HL-60/S4 treated with retinoic acid at 250 ng/mL for 4 days and 3 days (cell line): ENCODE measurements around the gene NFATC2.
"Not testable (repeated sequence)": the region's sequence is repeated elsewhere in the genome, so short reads cannot be mapped to it uniquely, and the experiment has no call there.

Source experiments
- in situ Hi-C: fragments of 300-500 bp; cut with MboI; formaldehyde crosslinking; loops from 2 replicates; pipeline ENCODE4 v1.7.0; 2022; ENCODE audit warnings: low sequenced_read_pairs

Gene NFATC2

DNA sequence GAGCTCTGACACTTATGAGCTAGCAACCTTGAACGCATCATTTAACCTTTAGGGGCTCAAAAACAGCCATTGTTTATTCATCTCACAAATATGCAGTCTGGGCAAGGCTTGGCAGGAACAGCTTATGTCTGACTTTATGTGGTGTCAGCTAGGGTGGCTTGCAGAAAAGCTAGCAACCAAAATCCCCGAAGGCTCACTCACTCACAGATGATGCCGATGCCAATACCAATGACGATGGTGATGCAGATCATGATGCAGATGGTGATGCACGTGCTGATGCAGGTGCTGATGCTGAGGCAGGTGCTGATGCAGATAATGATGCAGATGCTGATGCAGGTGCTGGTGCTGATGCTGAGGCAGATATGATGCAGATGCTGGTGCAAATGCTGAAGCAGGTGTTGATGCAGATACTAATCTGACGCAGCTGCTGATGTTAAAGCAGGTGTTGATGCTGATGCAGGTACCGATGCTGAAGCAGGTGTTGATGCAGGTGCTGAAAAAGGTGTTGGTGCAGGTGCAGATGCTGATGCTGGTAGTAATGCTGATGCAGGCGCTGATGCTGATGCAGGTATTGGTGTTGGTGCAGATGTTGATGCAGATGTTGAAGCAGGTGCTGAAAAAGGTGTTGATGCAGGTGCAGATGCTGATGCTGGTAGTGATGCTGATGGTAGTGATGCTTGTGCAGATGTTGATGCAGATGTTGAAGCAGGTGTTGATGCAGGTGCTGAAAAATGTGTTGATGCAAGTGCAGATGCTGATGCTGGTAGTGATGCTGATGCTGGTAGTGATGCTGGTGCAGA lies 195.6 kb downstream of the NFATC2 start:
- in situ Hi-C loops = no loop called here

DNA sequence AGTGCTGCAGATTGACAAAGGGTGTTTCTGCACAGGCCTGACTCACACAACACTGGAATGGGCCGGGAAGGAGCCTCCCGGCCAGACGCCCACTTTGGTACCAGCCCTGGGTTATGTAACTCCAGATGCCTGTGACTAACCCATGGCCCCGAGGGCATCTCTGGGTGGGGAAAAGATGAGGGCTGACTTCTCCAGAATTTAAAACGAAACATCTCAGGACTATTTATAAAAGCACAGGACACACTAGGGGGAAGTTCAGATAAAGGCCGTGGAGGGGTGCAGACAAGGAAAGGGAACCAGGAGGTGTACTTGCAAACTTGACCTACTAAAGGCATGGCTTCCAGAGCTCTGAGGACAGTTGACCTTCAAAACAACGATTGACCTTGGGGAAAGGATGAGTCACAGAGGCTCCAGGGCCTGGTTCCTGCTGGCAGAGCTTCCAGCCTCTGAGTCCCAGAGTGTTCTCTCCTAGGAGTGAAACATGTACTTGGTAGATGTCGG lies 196.9 kb downstream of the NFATC2 start:
- in situ Hi-C loops = no loop called here

DNA sequence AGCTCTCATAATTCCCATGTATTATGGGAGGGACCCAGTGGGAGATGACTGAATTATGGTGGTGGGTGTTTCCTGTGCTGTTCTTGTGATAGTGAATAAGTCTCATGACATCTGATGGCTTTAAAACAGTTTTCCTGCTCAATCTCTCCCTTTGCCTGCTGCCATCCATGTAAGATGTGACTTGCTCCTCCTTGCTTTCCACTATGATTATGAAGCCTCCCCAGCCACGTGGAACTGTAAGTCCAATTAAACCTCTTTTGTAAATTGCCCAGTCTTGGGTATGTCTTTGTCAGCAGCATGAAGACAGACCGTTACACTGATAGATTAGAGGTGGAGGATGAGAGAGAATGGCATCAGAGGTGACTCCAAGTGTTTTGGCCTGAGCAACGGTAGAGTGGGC lies 198.7 kb downstream of the NFATC2 start:
- in situ Hi-C loops = not testable (repeated sequence)

DNA sequence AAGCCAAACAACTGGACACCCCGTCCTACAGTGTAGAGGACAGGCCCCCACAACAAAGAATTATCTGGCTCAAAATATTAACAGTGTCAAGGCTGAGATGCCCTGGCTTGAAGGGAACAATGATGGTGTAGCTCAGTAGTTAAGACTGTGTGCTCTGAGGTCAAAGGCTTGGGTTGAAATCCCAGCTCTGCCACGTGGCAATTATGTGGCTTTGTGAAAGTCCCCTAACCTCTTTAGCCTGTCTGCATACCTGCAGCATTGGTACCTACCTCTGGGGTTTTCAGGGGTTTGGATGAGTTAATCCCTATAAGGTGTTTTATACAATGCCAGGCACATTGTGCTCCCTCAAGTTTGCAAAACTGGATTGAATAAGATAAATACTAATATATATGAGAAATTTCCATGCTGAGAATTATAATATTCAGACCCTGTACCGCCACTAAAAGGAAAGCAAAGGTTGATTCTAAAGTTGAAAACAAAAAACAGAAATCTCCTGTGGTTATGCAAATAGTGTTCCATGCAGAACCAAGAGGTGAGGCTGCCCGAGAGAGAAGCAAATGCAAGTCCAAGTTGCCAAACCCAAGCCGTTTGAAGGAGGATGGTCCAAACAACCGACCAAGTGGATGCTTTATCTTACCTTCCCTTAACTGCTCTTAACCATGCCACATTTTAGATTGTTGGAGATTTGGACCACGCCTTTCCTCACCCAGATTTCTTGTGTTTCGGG lies 199.8 kb downstream of the NFATC2 start:
- in situ Hi-C loops = no loop called here

DNA sequence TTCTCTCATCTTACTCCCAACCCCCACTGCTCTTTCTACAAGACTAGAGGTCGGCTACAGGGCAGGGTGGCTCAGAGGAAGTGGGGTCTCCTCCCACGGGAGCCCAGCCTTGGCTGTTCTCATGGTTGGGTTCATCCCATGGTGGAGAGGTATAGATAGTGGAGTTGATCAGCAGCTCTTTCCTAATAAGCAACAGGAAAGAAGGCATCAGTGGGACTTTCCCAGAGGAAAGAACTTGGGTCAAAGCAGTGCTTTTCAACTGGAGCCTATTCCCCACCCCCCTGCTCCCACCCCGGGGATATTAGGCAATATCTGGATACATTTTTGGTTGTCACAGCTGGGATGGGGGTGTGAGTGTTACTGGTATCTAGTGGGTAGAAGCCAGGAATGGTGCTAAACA lies 200.9 kb downstream of the NFATC2 start:
- in situ Hi-C loops = no loop called here

DNA sequence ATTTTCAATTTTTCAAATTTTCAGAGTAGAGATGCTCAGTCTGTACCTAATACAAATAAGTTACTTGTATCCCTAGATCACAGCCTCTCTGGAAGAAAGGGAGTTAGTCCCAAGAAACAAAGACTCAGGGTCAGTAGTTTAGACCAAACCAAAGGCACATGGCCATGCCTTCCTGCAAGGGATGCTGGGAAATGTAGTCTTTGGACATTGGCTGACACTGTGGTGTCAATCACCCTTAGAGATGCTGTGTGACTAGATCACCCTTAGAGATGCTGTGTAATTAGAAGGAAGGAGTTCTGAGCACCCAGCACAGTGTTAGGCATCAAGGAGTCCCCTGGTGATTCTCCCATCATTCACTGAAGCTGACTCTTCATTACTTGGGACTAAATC lies 202.1 kb downstream of the NFATC2 start:
- in situ Hi-C loops = no loop called here

GRCh38 chr20:51339721-51340450 lies 202.6 kb downstream of the NFATC2 start:
- in situ Hi-C loops = no loop called here

DNA sequence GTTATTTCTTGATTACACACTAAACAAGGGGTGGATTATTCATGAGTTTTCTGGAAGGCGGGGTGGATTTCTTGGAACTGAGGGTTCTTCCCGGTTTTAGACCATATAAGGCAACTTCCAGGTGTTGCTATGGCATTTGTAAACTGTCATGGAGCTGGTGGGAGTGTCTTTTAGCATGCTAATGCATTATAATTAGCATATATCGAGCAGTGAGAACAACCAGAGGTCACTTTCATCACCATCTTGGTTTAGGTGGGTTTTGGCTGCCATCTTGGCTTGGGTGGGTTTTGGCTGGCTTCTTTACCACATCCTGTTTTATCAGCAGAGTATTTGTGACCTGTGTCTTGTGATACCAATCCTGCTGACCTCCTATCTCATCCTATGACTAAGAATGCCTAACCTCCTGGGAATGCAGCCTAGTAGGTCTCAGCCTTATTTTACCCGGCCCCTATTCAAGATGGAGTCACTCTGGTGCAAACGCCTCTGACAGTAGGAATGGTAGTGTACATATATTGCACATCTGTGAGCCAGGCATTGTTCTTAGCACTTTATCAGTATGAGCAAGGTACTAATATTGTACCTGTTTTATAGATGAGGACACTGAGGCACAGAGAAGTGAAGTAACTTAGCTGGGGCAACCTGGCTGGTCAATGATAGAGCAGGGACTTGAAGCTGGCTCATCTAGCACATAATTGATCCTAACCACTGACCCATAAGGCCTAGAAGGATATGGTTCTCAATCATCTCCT lies 203.7 kb downstream of the NFATC2 start:
- in situ Hi-C loops = no loop called here

DNA sequence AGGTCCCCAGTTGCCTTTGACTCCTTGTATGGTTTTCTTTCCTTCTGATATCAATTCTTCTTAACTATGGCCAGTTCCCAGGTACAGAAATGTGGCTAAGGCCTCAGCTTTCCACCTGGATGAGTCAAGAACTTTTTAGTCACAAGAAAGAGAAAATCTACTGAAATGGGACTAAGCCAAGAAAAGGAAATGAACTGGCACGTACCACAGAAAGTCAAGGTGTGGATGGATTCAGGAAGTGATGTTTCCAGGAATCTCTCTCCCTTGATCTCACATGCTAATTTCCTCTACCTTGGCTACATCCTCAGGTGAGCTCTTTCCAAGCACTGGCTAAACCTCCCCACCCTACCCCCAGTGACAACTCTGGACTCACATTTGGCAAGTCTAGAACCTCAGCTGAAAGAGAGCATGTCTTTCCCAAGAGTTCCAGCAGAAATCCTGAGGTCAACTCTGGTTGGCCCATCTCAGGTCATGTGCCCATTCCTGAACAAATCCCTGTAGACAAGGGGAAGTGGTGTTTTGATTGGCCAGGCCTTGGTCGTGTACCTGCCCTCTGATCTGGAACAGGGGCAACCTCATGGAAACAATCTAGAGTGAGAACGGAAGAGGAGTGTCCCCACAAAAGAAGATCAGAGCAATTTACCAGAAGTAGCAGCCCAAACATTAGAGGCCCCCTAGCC lies 205.3 kb downstream of the NFATC2 start:
- in situ Hi-C loops = no loop called here
